SK-N-SH (cell line): ENCODE measurements around the gene CLIC5. TPM values are rescaled to one million over a fixed set of nuclear protein-coding genes. Genes with fewer than 3 reads are reported as not detected.
A peak's percentile ranks its signal among the peaks of the same experiment; 100 is the strongest.

Experiments used
- CTCF ChIA-PET: fragments of 300-600, 350-600 bp; formaldehyde crosslinking; extraction: SDS; loops from one replicate; lab custom pipeline; 2021; lab: Yijun Ruan, JAX
- POLR2A ChIA-PET: fragments of 350-600 bp; sonication (Branson Sonifier 250); formaldehyde crosslinking; extraction: SDS; loops from one replicate; lab custom pipeline; 2020; ENCODE audit warnings: antibody characterized with exemption, inconsistent platforms; lab: Yijun Ruan, JAX
- DNase-seq: peaks from one replicate; pipeline ENCODE4 v3.0.0; 2012
- H2AFZ ChIP-seq: fragments of 200-600 bp; sonication (generic); 2 replicates; pipeline ENCODE4 v1.8.1; 2016; ENCODE audit warnings: antibody characterized with exemption, mild to moderate bottlenecking, low read depth
- H3F3A ChIP-seq: fragments of 200-600 bp; sonication (generic); replicated peaks from 2 replicates; pipeline ENCODE3; 2016; ENCODE audit warnings: antibody characterized with exemption, mild to moderate bottlenecking; ENCODE audit not compliant: insufficient read depth
- H3K27ac ChIP-seq, 2 experiments: fragments of 200-500 bp in 1 of 2; fragments of 200-600 bp in 1 of 2; sonication (Bioruptor generic) in 1 of 2; sonication (generic), shearing (Covaris generic) in 1 of 2; 2 replicates each; pipeline versions ENCODE4 v1.5.1 to v1.6.1; 2014 to 2016; ENCODE audit warnings: low read depth in 2 of 2, inconsistent platforms in 1 of 2, low read length in 1 of 2, mild to moderate bottlenecking in 1 of 2, mixed read lengths in 1 of 2
- H3K27me3 ChIP-seq: fragments of 200-600 bp; sonication (generic), shearing (Covaris generic); 2 replicates; pipeline ENCODE4 v1.6.1; 2016; ENCODE audit warnings: mixed run types; ENCODE audit not compliant: insufficient read depth
- H3K36me3 ChIP-seq, 2 experiments: fragments of 200-500 bp in 1 of 2; fragments of 200-600 bp in 1 of 2; sonication (Bioruptor generic) in 1 of 2; sonication (generic) in 1 of 2; replicated peaks in 1 of 2; 2 replicates each; pipeline versions ENCODE3 to v1.5.1; 2014 to 2016; ENCODE audit warnings: low read length in 1 of 2, mild to moderate bottlenecking in 1 of 2; ENCODE audit not compliant: insufficient read depth in 2 of 2, control insufficient read depth in 1 of 2
- H3K4me1 ChIP-seq, 2 experiments: fragments of 200-500 bp in 1 of 2; fragments of 200-600 bp in 1 of 2; sonication (Bioruptor generic) in 1 of 2; sonication (generic), shearing (Covaris generic) in 1 of 2; 2 replicates each; pipeline versions ENCODE4 v1.5.1 to v1.6.1; 2014 to 2016; ENCODE audit warnings: low read depth in 1 of 2, low read length in 1 of 2, mixed run types in 1 of 2; ENCODE audit not compliant: insufficient read depth in 2 of 2, control insufficient read depth in 1 of 2
- H3K4me2 ChIP-seq: fragments of 200-600 bp; sonication (generic), shearing (Covaris generic); 2 replicates; pipeline ENCODE4 v1.6.1; 2017; ENCODE audit warnings: mixed run types
- H3K4me3 ChIP-seq, 2 experiments: fragments of 200-500 bp in 1 of 2; fragments of 200-600 bp in 1 of 2; sonication (Bioruptor generic) in 1 of 2; sonication (generic), shearing (Covaris generic) in 1 of 2; 2 replicates each; pipeline versions ENCODE4 v1.5.1 to v1.8.1; 2014 to 2016; ENCODE audit warnings: low read depth in 2 of 2, inconsistent platforms in 1 of 2, low read length in 1 of 2, mild to moderate bottlenecking in 1 of 2, mixed read lengths in 1 of 2, moderate library complexity in 1 of 2
- H3K79me2 ChIP-seq: fragments of 200-600 bp; sonication (generic); 2 replicates; pipeline ENCODE4 v1.8.1; 2017; ENCODE audit warnings: mild to moderate bottlenecking; ENCODE audit not compliant: insufficient read depth
- H3K9ac ChIP-seq: fragments of 200-600 bp; sonication (generic); 2 replicates; pipeline ENCODE4 v1.6.1; 2017; ENCODE audit warnings: mixed run types
- H3K9me2 ChIP-seq: fragments of 200-600 bp; sonication (generic); 2 replicates; pipeline ENCODE4 v1.6.1; 2017; ENCODE audit warnings: mixed run types
- H3K9me3 ChIP-seq: fragments of 200-600 bp; sonication (generic); 2 replicates; pipeline ENCODE4 v1.6.1; 2017; ENCODE audit warnings: mixed run types, mild to moderate bottlenecking, moderate library complexity
- H4K20me1 ChIP-seq: fragments of 200-600 bp; sonication (generic); 2 replicates; pipeline ENCODE4 v1.6.1; 2017; ENCODE audit warnings: mild to moderate bottlenecking, mixed run types; ENCODE audit not compliant: insufficient read depth
- CHD2 ChIP-seq: fragments of 150-350 bp; IDR thresholded peaks from 2 replicates; pipeline ENCODE4 v1.6.1; 2018; ENCODE audit warnings: low read length; ENCODE audit not compliant: partially characterized antibody
- ELF1 ChIP-seq: IDR thresholded peaks from 2 replicates; pipeline ENCODE4 v1.4.0; 2012
- FOSL2 ChIP-seq: IDR thresholded peaks from 2 replicates; pipeline ENCODE4 v1.4.0; 2012; ENCODE audit warnings: low read depth, mild to moderate bottlenecking, moderate library complexity, borderline replicate concordance
- GABPA ChIP-seq: IDR thresholded peaks from 2 replicates; pipeline ENCODE4 v1.4.0; 2012; ENCODE audit warnings: low read depth, mild to moderate bottlenecking
- JUND ChIP-seq: IDR thresholded peaks from 2 replicates; pipeline ENCODE4 v1.4.0; 2012
- POLR2AphosphoS5 ChIP-seq: IDR thresholded peaks from 2 replicates; pipeline ENCODE4 v1.6.1; 2012; ENCODE audit warnings: low read depth, low read length
- RAD21 ChIP-seq: IDR thresholded peaks from 2 replicates; pipeline ENCODE4 v1.6.1; 2012; ENCODE audit warnings: mild to moderate bottlenecking, low read length
- RFX5 ChIP-seq: IDR thresholded peaks from 2 replicates; pipeline ENCODE4 v1.6.1; 2012; ENCODE audit warnings: mild to moderate bottlenecking, improper control_type of control experiment, low read length
- RXRA ChIP-seq: IDR thresholded peaks from 2 replicates; pipeline ENCODE4 v1.4.0; 2012; ENCODE audit warnings: low read depth, mild to moderate bottlenecking, borderline replicate concordance
- TAF1 ChIP-seq: IDR thresholded peaks from 2 replicates; pipeline ENCODE4 v1.6.1; 2012; ENCODE audit warnings: low read depth, mild to moderate bottlenecking, low read length, moderate library complexity, borderline replicate concordance
- TEAD4 ChIP-seq: IDR thresholded peaks from 2 replicates; pipeline ENCODE4 v1.4.0; 2012; ENCODE audit warnings: mild to moderate bottlenecking, borderline replicate concordance; ENCODE audit not compliant: insufficient read depth
- USF2 ChIP-seq: fragments of 150-350 bp; IDR thresholded peaks from 2 replicates; pipeline ENCODE4 v1.6.1; 2017; ENCODE audit warnings: antibody characterized with exemption, low read length, low read depth, borderline replicate concordance
- WGBS: methylation state at CpG from one replicate; pipeline ENCODE4 v1.1.6; 2017; ENCODE audit warnings: low lambda C conversion rate; 5-methylcytosine and 5-hydroxymethylcytosine counted together
- polyA plus RNA-seq, 3 experiments: library from polyadenylated mRNA; depleted of rRNA; stranded (reverse); fragments of >200 nt; gene quantifications; 2 replicates each; pipeline ENCODE4 v1.2.3, GENCODE V29; 2012
- TF ChIP-seq, protein P1 (sequence below): fragments of 150-350 bp; IDR thresholded peaks from 2 replicates; pipeline ENCODE4 v1.6.1; 2016; ENCODE audit warnings: mild to moderate bottlenecking, low read depth, low read length
- TF ChIP-seq, protein P2 (sequence below): IDR thresholded peaks from 2 replicates; pipeline ENCODE4 v1.4.0; 2012; ENCODE audit warnings: low read depth, borderline replicate concordance
- TF ChIP-seq, protein P3 (sequence below): fragments of 200-600 bp; sonication (generic); IDR thresholded peaks from 2 replicates; pipeline ENCODE4 v1.6.1; 2017; ENCODE audit warnings: antibody characterized with exemption, mild to moderate bottlenecking, moderate library complexity

The CLIC5 gene
- polyA plus RNA-seq, 1 of the 3 experiments (the other 2 are of a cell fraction): 0.03 TPM

GRCh38 chr6:45921691-45922281 is 93.9 kb downstream of the CLIC5 start:
- 41% methylated on average over 6 of the region's 6 CpGs for WGBS
- Histone ChIP-seq H3K9me3 (no peaks in the 10 kb centered on the region), H3K27ac (no peak overlapping the region), H3K27me3 (no peaks in the 10 kb centered on the region), H2AFZ (peak overlapping the region; percentile 9; the same call in 1 of the 2 replicates), H3K4me1 (0 out of 4 replicates have a peak, but pooled peaks cover 0 to 6% of the 10 kb centered on the region in 2 experiments), H3K36me3 (no peaks in the 10 kb centered on the region), H3K4me2 (no peak overlapping the region), H3K9ac (no peak overlapping the region), H3K4me3 (no peak overlapping the region), H4K20me1 (no peaks in the 10 kb centered on the region), H3F3A (no peaks in the 10 kb centered on the region), H3K79me2 (no peaks in the 10 kb centered on the region), H3K9me2 (no peaks in the 10 kb centered on the region)
- CTCF ChIA-PET: interaction anchor here (1.4 to 2.2 kb wide), 6 partner anchors 9 to 1451 kb away, joined by 3 to 26 read pairs (median 8); no protein-coding TSS in a partner anchor
- no peak for DNase-seq
- POLR2A ChIA-PET: no interaction called here
- TF ChIP-seq, protein P1, sequence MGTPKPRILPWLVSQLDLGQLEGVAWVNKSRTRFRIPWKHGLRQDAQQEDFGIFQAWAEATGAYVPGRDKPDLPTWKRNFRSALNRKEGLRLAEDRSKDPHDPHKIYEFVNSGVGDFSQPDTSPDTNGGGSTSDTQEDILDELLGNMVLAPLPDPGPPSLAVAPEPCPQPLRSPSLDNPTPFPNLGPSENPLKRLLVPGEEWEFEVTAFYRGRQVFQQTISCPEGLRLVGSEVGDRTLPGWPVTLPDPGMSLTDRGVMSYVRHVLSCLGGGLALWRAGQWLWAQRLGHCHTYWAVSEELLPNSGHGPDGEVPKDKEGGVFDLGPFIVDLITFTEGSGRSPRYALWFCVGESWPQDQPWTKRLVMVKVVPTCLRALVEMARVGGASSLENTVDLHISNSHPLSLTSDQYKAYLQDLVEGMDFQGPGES: no peak
- no peak for TF ChIP-seq JUND
- TF ChIP-seq RAD21: no peak
- no peak for TF ChIP-seq TEAD4
- TF ChIP-seq TAF1: no peak
- no peak for TF ChIP-seq FOSL2
- no peak for TF ChIP-seq USF2
- TF ChIP-seq, protein P2, sequence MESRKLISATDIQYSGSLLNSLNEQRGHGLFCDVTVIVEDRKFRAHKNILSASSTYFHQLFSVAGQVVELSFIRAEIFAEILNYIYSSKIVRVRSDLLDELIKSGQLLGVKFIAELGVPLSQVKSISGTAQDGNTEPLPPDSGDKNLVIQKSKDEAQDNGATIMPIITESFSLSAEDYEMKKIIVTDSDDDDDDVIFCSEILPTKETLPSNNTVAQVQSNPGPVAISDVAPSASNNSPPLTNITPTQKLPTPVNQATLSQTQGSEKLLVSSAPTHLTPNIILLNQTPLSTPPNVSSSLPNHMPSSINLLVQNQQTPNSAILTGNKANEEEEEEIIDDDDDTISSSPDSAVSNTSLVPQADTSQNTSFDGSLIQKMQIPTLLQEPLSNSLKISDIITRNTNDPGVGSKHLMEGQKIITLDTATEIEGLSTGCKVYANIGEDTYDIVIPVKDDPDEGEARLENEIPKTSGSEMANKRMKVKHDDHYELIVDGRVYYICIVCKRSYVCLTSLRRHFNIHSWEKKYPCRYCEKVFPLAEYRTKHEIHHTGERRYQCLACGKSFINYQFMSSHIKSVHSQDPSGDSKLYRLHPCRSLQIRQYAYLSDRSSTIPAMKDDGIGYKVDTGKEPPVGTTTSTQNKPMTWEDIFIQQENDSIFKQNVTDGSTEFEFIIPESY: no peak
- no peak for TF ChIP-seq RFX5
- no peak for TF ChIP-seq ELF1
- no peak for TF ChIP-seq CHD2
- no peak for TF ChIP-seq GABPA
- TF ChIP-seq RXRA: no peak
- TF ChIP-seq, protein P3, sequence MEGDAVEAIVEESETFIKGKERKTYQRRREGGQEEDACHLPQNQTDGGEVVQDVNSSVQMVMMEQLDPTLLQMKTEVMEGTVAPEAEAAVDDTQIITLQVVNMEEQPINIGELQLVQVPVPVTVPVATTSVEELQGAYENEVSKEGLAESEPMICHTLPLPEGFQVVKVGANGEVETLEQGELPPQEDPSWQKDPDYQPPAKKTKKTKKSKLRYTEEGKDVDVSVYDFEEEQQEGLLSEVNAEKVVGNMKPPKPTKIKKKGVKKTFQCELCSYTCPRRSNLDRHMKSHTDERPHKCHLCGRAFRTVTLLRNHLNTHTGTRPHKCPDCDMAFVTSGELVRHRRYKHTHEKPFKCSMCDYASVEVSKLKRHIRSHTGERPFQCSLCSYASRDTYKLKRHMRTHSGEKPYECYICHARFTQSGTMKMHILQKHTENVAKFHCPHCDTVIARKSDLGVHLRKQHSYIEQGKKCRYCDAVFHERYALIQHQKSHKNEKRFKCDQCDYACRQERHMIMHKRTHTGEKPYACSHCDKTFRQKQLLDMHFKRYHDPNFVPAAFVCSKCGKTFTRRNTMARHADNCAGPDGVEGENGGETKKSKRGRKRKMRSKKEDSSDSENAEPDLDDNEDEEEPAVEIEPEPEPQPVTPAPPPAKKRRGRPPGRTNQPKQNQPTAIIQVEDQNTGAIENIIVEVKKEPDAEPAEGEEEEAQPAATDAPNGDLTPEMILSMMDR: no peak
- no peak for TF ChIP-seq POLR2AphosphoS5
